Right ventricle myocardium inferior (tissue), 1 donor: ENCODE measurements around the gene SOX10. TPM values are rescaled to one million over a fixed set of nuclear protein-coding genes. Genes with fewer than 3 reads are reported as not detected.

Source experiments
- ATAC-seq: fragments of 200-7000 bp; cut with Tn5 transposase; one replicate; pipeline ENCODE4 v1.9.1; 2020; ENCODE audit warnings: mild to moderate bottlenecking, moderate library complexity
- DNase-seq: peaks from one replicate; pipeline ENCODE4 v3.0.0; 2021; ENCODE audit errors: missing footprints
- intact Hi-C: fragments of 100-400 bp; cut with DNase I; formaldehyde crosslinking; loops from one replicate; pipeline ENCODE4 v1.11.0; 2022
- total RNA-seq: library from RNA; stranded (reverse); fragmentation: NEBNext Ultra II Directional; extraction: Animal tissue kit (Norgen Biotek cat#: 25700); gene quantifications from one replicate; pipeline ENCODE4 v1.2.1, GENCODE V29; 2021
- donor health status: DM: no; HTN: yes; CAD: no; lungs with severe emphysema.

SOX10 gene
- total RNA-seq, 1 donor from 2014 or later: 1.9 TPM

- intact Hi-C loops: no loop called here
- peak; percentile 9 for DNase-seq
- ATAC-seq: no peak
Measured at GRCh38 chr22:38017939-38018885, 33.9 kb upstream of the SOX10 start.

GRCh38 chr22:38017272-38017920, 33.0 kb upstream of the SOX10 start:
- DNase-seq (peak; percentile 91), ATAC-seq (peak; percentile 84)
- intact Hi-C loops: no loop called here

GRCh38 chr22:38016182-38017151, 32.1 kb upstream of the SOX10 start:
- DNase-seq (peak; percentile 67), ATAC-seq (peak; percentile 35)
- intact Hi-C loops: no loop called here

GRCh38 chr22:38014083-38014482, 29.7 kb upstream of the SOX10 start:
- no peak for DNase-seq
- intact Hi-C loops: no loop called here
- ATAC-seq: no peak

- intact Hi-C loops: no loop called here
- DNase-seq (no peak), ATAC-seq (no peak)
Measured at GRCh38 chr22:38012604-38013072, 28.3 kb upstream of the SOX10 start.

- intact Hi-C loops: no loop called here
- DNase-seq: peak; percentile 53
- ATAC-seq: no peak
Measured at GRCh38 chr22:38009000-38009806, 24.8 kb upstream of the SOX10 start.

- no peak for ATAC-seq
- peak; percentile 14 for DNase-seq
- intact Hi-C loops: no loop called here
Measured at GRCh38 chr22:38007330-38007902, 23.1 kb upstream of the SOX10 start.

- intact Hi-C loops: no loop called here
- ATAC-seq (no peak), DNase-seq (peak; percentile 54)
Measured at GRCh38 chr22:38006906-38007305, 22.6 kb upstream of the SOX10 start.

GRCh38 chr22:38005943-38006342, 21.6 kb upstream of the SOX10 start:
- ATAC-seq (no peak), DNase-seq (no peak)
- intact Hi-C loops: no loop called here

GRCh38 chr22:37999640-38000272, 15.4 kb upstream of the SOX10 start:
- intact Hi-C loops: no loop called here
- ATAC-seq (no peak), DNase-seq (no peak)

- DNase-seq: no peak
- ATAC-seq: no peak
- intact Hi-C loops: no loop called here
Measured at GRCh38 chr22:37999236-37999635, 14.9 kb upstream of the SOX10 start.

GRCh38 chr22:37998543-37998942, 14.2 kb upstream of the SOX10 start:
- DNase-seq (no peak), ATAC-seq (no peak)
- intact Hi-C loops: no loop called here

GRCh38 chr22:37996515-37997246, 12.3 kb upstream of the SOX10 start:
- ATAC-seq: no peak
- DNase-seq: no peak
- intact Hi-C loops: no loop called here

- ATAC-seq: no peak
- intact Hi-C loops: no loop called here
- no peak for DNase-seq
Measured at GRCh38 chr22:37996079-37996478, 11.7 kb upstream of the SOX10 start.

- ATAC-seq (no peak), DNase-seq (no peak)
- intact Hi-C loops: no loop called here
Measured at GRCh38 chr22:37995460-37995859, 11.1 kb upstream of the SOX10 start.

- intact Hi-C loops: no loop called here
- DNase-seq (no peak), ATAC-seq (no peak)
Measured at GRCh38 chr22:37994982-37995381, 10.6 kb upstream of the SOX10 start.

- DNase-seq: no peak
- intact Hi-C loops: no loop called here
- ATAC-seq: no peak
Measured at GRCh38 chr22:37994049-37994448, 9.7 kb upstream of the SOX10 start.
